H9 (cell line): ENCODE data around the gene PTPRK. TPM values are rescaled to one million over a fixed set of nuclear protein-coding genes. Genes with fewer than 3 reads are reported as not detected.
A peak's percentile ranks its signal among the peaks of the same experiment; 100 is the strongest.

Source experiments
- DNase-seq: peaks from one replicate; pipeline ENCODE4 v3.0.0-alpha.2; 2017
- H2AFZ ChIP-seq: one replicate; pipeline ENCODE4 v1.6.1; 2013; ENCODE audit warnings: mild to moderate bottlenecking, low read length, control low read depth, moderate library complexity
- H2AK5ac ChIP-seq: 2 replicates; pipeline ENCODE4 v1.6.1; 2013; ENCODE audit warnings: low read length, control low read depth, mixed read lengths; ENCODE audit not compliant: insufficient read length
- H2BK120ac ChIP-seq: one replicate; pipeline ENCODE4 v1.6.1; 2013; ENCODE audit warnings: low read depth, mild to moderate bottlenecking, low read length, control low read depth, inconsistent platforms; ENCODE audit not compliant: poor library complexity, severe bottlenecking
- H2BK12ac ChIP-seq: 2 replicates; pipeline ENCODE4 v1.6.1; 2013; ENCODE audit warnings: low read length, control low read depth, mixed read lengths, low read depth; ENCODE audit not compliant: insufficient read length
- H2BK15ac ChIP-seq: 2 replicates; pipeline ENCODE4 v1.6.1; 2013; ENCODE audit warnings: low read depth, low read length, control low read depth
- H2BK20ac ChIP-seq: one replicate; pipeline ENCODE4 v1.6.1; 2013; ENCODE audit warnings: low read depth, mild to moderate bottlenecking, low read length, control low read depth, inconsistent platforms; ENCODE audit not compliant: poor library complexity, severe bottlenecking
- H2BK5ac ChIP-seq: 2 replicates; pipeline ENCODE4 v1.6.1; 2013; ENCODE audit warnings: low read length, control low read depth, mixed read lengths; ENCODE audit not compliant: insufficient read length
- H3K14ac ChIP-seq: 2 replicates; pipeline ENCODE4 v1.6.1; 2013; ENCODE audit warnings: low read length, control low read depth; ENCODE audit not compliant: insufficient read depth
- H3K18ac ChIP-seq: 2 replicates; pipeline ENCODE4 v1.6.1; 2013; ENCODE audit warnings: low read depth, mild to moderate bottlenecking, mixed read lengths, low read length, control low read depth; ENCODE audit not compliant: insufficient read length
- H3K23ac ChIP-seq: 2 replicates; pipeline ENCODE4 v1.6.1; 2013; ENCODE audit warnings: low read length, control low read depth, mixed read lengths, low read depth; ENCODE audit not compliant: insufficient read length
- H3K23me2 ChIP-seq: 2 replicates; pipeline ENCODE4 v1.6.1; 2013; ENCODE audit warnings: low read depth, mild to moderate bottlenecking, mixed read lengths, low read length, control low read depth; ENCODE audit not compliant: insufficient read length, poor library complexity, severe bottlenecking
- H3K27ac ChIP-seq: 2 replicates; pipeline ENCODE4 v1.5.1; 2013; ENCODE audit warnings: low read length, control low read depth, mixed read lengths, low read depth; ENCODE audit not compliant: insufficient read length
- H3K27me3 ChIP-seq: 2 replicates; pipeline ENCODE4 v1.6.1; 2013; ENCODE audit warnings: low read length, control low read depth, inconsistent platforms; ENCODE audit not compliant: insufficient read depth
- H3K4ac ChIP-seq: 2 replicates; pipeline ENCODE4 v1.6.1; 2013; ENCODE audit warnings: low read depth, mild to moderate bottlenecking, control low read depth, inconsistent platforms, low read length, moderate library complexity
- H3K4me1 ChIP-seq: 2 replicates; pipeline ENCODE4 v1.6.1; 2013; ENCODE audit warnings: low read length, control low read depth, inconsistent platforms; ENCODE audit not compliant: insufficient read depth
- H3K4me2 ChIP-seq: 2 replicates; pipeline ENCODE4 v1.6.1; 2013; ENCODE audit warnings: low read length, control low read depth, mixed read lengths; ENCODE audit not compliant: insufficient read length, insufficient read depth
- H3K56ac ChIP-seq: 2 replicates; pipeline ENCODE4 v1.6.1; 2013; ENCODE audit warnings: low read depth, mild to moderate bottlenecking, mixed read lengths, low read length, control low read depth; ENCODE audit not compliant: insufficient read length
- H3K79me1 ChIP-seq: 2 replicates; pipeline ENCODE4 v1.6.1; 2013; ENCODE audit warnings: low read depth, mild to moderate bottlenecking, moderate library complexity, low read length, control low read depth, inconsistent platforms; ENCODE audit not compliant: insufficient read depth, poor library complexity, severe bottlenecking
- H3K79me2 ChIP-seq: 2 replicates; pipeline ENCODE4 v1.6.1; 2013; ENCODE audit warnings: low read length, control low read depth, inconsistent platforms; ENCODE audit not compliant: insufficient read depth
- H3K9ac ChIP-seq: 2 replicates; pipeline ENCODE4 v1.6.1; 2013; ENCODE audit warnings: low read length, control low read depth, mixed read lengths; ENCODE audit not compliant: insufficient read length; ENCODE audit errors: extremely low read depth
- H3K9me3 ChIP-seq: one replicate; pipeline ENCODE4 v1.6.1; 2013; ENCODE audit warnings: low read depth, low read length, inconsistent platforms; ENCODE audit not compliant: control insufficient read depth
- H3T11ph ChIP-seq: one replicate; pipeline ENCODE4 v1.6.1; 2013; ENCODE audit warnings: mild to moderate bottlenecking, low read length, control low read depth, inconsistent platforms
- H4K20me1 ChIP-seq: one replicate; pipeline ENCODE4 v1.6.1; 2013; ENCODE audit not compliant: control insufficient read depth, insufficient read length, insufficient read depth
- H4K5ac ChIP-seq: 2 replicates; pipeline ENCODE4 v1.6.1; 2013; ENCODE audit warnings: low read depth, mild to moderate bottlenecking, mixed read lengths, low read length, control low read depth; ENCODE audit not compliant: insufficient read length
- H4K8ac ChIP-seq: replicated peaks from 2 replicates; pipeline ENCODE4 v1.6.1; 2013; ENCODE audit warnings: low read length, control low read depth, mixed read lengths, low read depth; ENCODE audit not compliant: insufficient read length
- H4K91ac ChIP-seq: 2 replicates; pipeline ENCODE4 v1.6.1; 2013; ENCODE audit warnings: low read depth, mild to moderate bottlenecking, moderate library complexity, mixed read lengths, low read length, control low read depth; ENCODE audit not compliant: insufficient read length
- H3K27ac Mint-ChIP-seq, 3 experiments: 2 replicates in 2 of 3; 3 replicates in 1 of 3; pipeline ENCODE4 v1.8.0; 2020 to 2021; ENCODE audit warnings: mixed read lengths in 3 of 3, mild to moderate bottlenecking in 1 of 3, moderate library complexity in 1 of 3
- H3K27me3 Mint-ChIP-seq: 2 replicates; pipeline ENCODE4 v1.8.0; 2021; ENCODE audit warnings: low read depth, mild to moderate bottlenecking, moderate library complexity, mixed read lengths
- H3K36me3 Mint-ChIP-seq, 3 experiments: 2 replicates in 2 of 3; 3 replicates in 1 of 3; pipeline ENCODE4 v1.8.0; 2020 to 2021; ENCODE audit warnings: low read depth in 3 of 3, mixed read lengths in 3 of 3; ENCODE audit not compliant: insufficient read depth in 1 of 3
- H3K4me1 Mint-ChIP-seq, 2 experiments: 2 replicates each; pipeline ENCODE4 v1.8.0; 2020; ENCODE audit warnings: mixed read lengths in 2 of 2
- H3K4me3 Mint-ChIP-seq, 2 experiments: 2 replicates in 1 of 2; 3 replicates in 1 of 2; pipeline ENCODE4 v1.8.0; 2020 to 2021; ENCODE audit warnings: mild to moderate bottlenecking in 2 of 2, mixed read lengths in 2 of 2, moderate library complexity in 1 of 2
- H3K9me3 Mint-ChIP-seq, 2 experiments: 2 replicates in 1 of 2; 3 replicates in 1 of 2; pipeline ENCODE4 v1.8.0; 2020; ENCODE audit warnings: mild to moderate bottlenecking in 2 of 2, mixed read lengths in 2 of 2, moderate library complexity in 1 of 2
- CTCF ChIP-seq: fragments of 200-600 bp; sonication (generic); conservative IDR thresholded peaks from 3 replicates; pipeline ENCODE4 v1.8.0; 2021; ENCODE audit warnings: antibody characterized with exemption, mild to moderate bottlenecking
- WGBS: extraction: QIAGEN DNeasy Blood & Tissue Kit; methylation state at CpG from one replicate; pipeline ENCODE4 v1.1.7; 2013; ENCODE audit warnings: missing lambda C conversion rate, low lambda C conversion rate, mixed read lengths; ENCODE audit not compliant: insufficient read length; ENCODE audit errors: extremely low coverage; 5-methylcytosine and 5-hydroxymethylcytosine counted together
- total RNA-seq: library from RNA; stranded (reverse); gene quantifications from 2 replicates; pipeline ENCODE4 v1.2.1, GENCODE V29; 2021

PTPRK gene
- total RNA-seq, 1 experiment from 2014 or later: 47.9 TPM

DNA sequence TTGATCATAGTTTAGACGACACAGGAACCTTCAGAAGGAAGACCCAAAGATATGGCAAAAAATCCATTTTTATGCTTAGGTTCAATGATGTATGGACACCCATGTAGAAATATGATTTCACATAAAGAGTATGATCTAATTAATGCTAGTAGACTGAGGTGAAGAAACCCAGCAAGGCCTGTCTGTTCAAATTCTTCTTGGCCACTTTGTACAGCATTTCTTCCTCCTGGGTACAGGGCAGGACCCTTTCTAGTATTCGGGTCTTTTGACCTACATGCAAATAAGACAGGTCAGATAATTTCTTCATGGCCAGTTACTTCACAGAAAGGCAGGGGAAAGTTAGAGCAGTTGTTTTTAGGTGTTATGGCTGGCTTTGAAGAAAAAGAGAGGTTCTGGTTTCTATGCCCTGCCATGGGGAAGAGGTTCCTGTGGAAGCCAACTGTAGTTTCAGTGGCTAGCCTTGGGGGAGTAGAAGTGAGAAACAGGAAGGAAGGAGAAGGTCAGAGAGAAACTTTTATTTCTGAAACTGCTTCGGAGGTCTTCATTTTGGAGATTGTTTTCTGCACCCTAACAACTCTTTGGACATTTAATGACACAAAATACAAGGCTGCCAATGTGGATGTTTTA, 208.3 kb downstream of the PTPRK start:
- no CpG with 5 or more reads among the region's 3 CpGs for WGBS
- no peak overlapping the region for H2AFZ ChIP-seq
- no peak overlapping the region for H3T11ph ChIP-seq
- H3K27me3 ChIP-seq: no peaks in the 10 kb centered on the region
- H4K20me1 ChIP-seq: no peaks in the 10 kb centered on the region
- H3K27ac ChIP-seq: no peak overlapping the region
- H3K27ac Mint-ChIP-seq: 0 out of 7 replicates have a peak overlapping the region, but pooled peaks of 1 of the 3 experiments have one; percentile 63
- no peak overlapping the region for H3K4ac ChIP-seq
- H3K18ac ChIP-seq: no peak overlapping the region
- no peak overlapping the region for H2BK120ac ChIP-seq
- peaks cover 5% of the 10 kb centered on the region for H3K79me1 ChIP-seq
- no peak overlapping the region for H3K23ac ChIP-seq
- H3K4me1 ChIP-seq: peaks cover 2% of the 10 kb centered on the region; the same call in 1 of the 2 replicates
- peaks cover 2% of the 10 kb centered on the region; the same call in 1 of the 2 replicates for H3K79me2 ChIP-seq
- no peaks in the 10 kb centered on the region; a peak in 1 of 7 replicates for H3K36me3 Mint-ChIP-seq
- no peak overlapping the region for H4K8ac ChIP-seq
- H3K4me2 ChIP-seq: no peak overlapping the region
- no peaks in the 10 kb centered on the region for H3K9me3 ChIP-seq
- H3K4me1 Mint-ChIP-seq: peaks cover 49 to 58% of the 10 kb centered on the region in 2 experiments
- no peak overlapping the region for H3K4me3 Mint-ChIP-seq
- H2BK12ac ChIP-seq: no peak overlapping the region
- no peaks in the 10 kb centered on the region for H3K27me3 Mint-ChIP-seq
- no peak for DNase-seq
- H2BK15ac ChIP-seq: no peak overlapping the region
- TF ChIP-seq CTCF: no peak
- no peak overlapping the region for H2AK5ac ChIP-seq
- H3K23me2 ChIP-seq: no peaks in the 10 kb centered on the region
- H4K91ac ChIP-seq: no peak overlapping the region
- H3K9me3 Mint-ChIP-seq: no peaks in the 10 kb centered on the region
- H3K9ac ChIP-seq: no peak overlapping the region
- no peak overlapping the region for H4K5ac ChIP-seq
- H3K14ac ChIP-seq: no peak overlapping the region
- H3K56ac ChIP-seq: no peak overlapping the region
- H2BK5ac ChIP-seq: no peak overlapping the region
- no peak overlapping the region for H2BK20ac ChIP-seq
